Liver (tissue), 9 donors: ENCODE results near the gene PPP3CB. TPM values are rescaled to one million over a fixed set of nuclear protein-coding genes. Genes with fewer than 3 reads are reported as not detected.

Source experiments
- DNase-seq: peaks from one replicate; pipeline ENCODE4 v3.0.0-alpha.2; 2017; ENCODE audit warnings: low spot score
- H3K27ac ChIP-seq, 2 donors: one replicate each; pipeline ENCODE4 v1.7.0; 2013; ENCODE audit warnings: inconsistent platforms in 2 of 2, low read length in 2 of 2, control low read depth in 1 of 2, low read depth in 1 of 2, mild to moderate bottlenecking in 1 of 2
- H3K27me3 ChIP-seq, 4 donors: one replicate each; pipeline versions ENCODE4 v1.6.1 to v1.7.0; 2013; ENCODE audit warnings: low read length in 3 of 4, inconsistent platforms in 1 of 4, mild to moderate bottlenecking in 1 of 4, moderate library complexity in 1 of 4; ENCODE audit not compliant: control insufficient read depth in 4 of 4, insufficient read depth in 4 of 4
- H3K36me3 ChIP-seq, 4 donors: one replicate each; pipeline versions ENCODE4 v1.6.1 to v1.7.0; 2013; ENCODE audit warnings: low read length in 3 of 4, mild to moderate bottlenecking in 3 of 4, low read depth in 1 of 4, moderate library complexity in 1 of 4; ENCODE audit not compliant: control insufficient read depth in 4 of 4, insufficient read depth in 3 of 4
- H3K4me1 ChIP-seq, 4 donors: one replicate each; pipeline versions ENCODE4 v1.6.1 to v1.7.0; 2013; ENCODE audit warnings: low read length in 3 of 4, mild to moderate bottlenecking in 3 of 4, moderate library complexity in 1 of 4; ENCODE audit not compliant: control insufficient read depth in 4 of 4, insufficient read depth in 4 of 4
- H3K4me3 ChIP-seq, 3 donors: one replicate each; pipeline versions ENCODE4 v1.6.1 to v1.7.0; 2013; ENCODE audit warnings: low read length in 3 of 3, control low read depth in 1 of 3, low read depth in 1 of 3, mild to moderate bottlenecking in 1 of 3
- H3K9ac ChIP-seq, 2 donors: one replicate each; pipeline ENCODE4 v1.7.0; 2013; ENCODE audit warnings: low read length in 2 of 2, mild to moderate bottlenecking in 2 of 2, moderate library complexity in 2 of 2, control low read depth in 1 of 2, low read depth in 1 of 2
- H3K9me3 ChIP-seq, 4 donors: one replicate each; pipeline versions ENCODE4 v1.6.1 to v1.7.0; 2013; ENCODE audit warnings: low read length in 3 of 4; ENCODE audit not compliant: control insufficient read depth in 4 of 4
- ATF3 ChIP-seq: IDR thresholded peaks from 2 replicates; pipeline ENCODE4 v1.6.1; 2016; ENCODE audit warnings: antibody characterized with exemption
- CTCF ChIP-seq: fragments of 150-350 bp; IDR thresholded peaks from 2 replicates; pipeline ENCODE4 v1.5.1; 2017; ENCODE audit warnings: improper control_type of control experiment, low read depth, low read length; ENCODE audit not compliant: missing input control
- EGR1 ChIP-seq, 2 donors: IDR thresholded peaks; 2 replicates each; pipeline ENCODE4 v1.6.1; 2016 to 2018; ENCODE audit warnings: antibody characterized with exemption in 2 of 2, low read depth in 2 of 2
- FOXA1 ChIP-seq: IDR thresholded peaks from 2 replicates; pipeline ENCODE4 v1.6.1; 2016; ENCODE audit warnings: antibody characterized with exemption
- FOXA2 ChIP-seq: IDR thresholded peaks from 2 replicates; pipeline ENCODE4 v1.6.1; 2016; ENCODE audit warnings: antibody characterized with exemption
- GABPA ChIP-seq, 2 donors: IDR thresholded peaks in 1 of 2; conservative IDR thresholded peaks in 1 of 2; 2 replicates each; pipeline ENCODE4 v1.6.1; 2016; ENCODE audit warnings: antibody characterized with exemption in 2 of 2, mild to moderate bottlenecking in 1 of 2, moderate library complexity in 1 of 2
- HNF4A ChIP-seq, 2 donors: conservative IDR thresholded peaks; 2 replicates each; pipeline ENCODE4 v1.6.1; 2016; ENCODE audit warnings: antibody characterized with exemption in 2 of 2, mild to moderate bottlenecking in 2 of 2
- HNF4G ChIP-seq: IDR thresholded peaks from 2 replicates; pipeline ENCODE4 v1.6.1; 2016; ENCODE audit warnings: antibody characterized with exemption
- JUND ChIP-seq, 2 donors: IDR thresholded peaks; 2 replicates each; pipeline ENCODE4 v1.6.1; 2016; ENCODE audit warnings: antibody characterized with exemption in 2 of 2
- MAX ChIP-seq: IDR thresholded peaks from 2 replicates; pipeline ENCODE4 v1.6.1; 2016; ENCODE audit warnings: antibody characterized with exemption
- NR2F2 ChIP-seq: IDR thresholded peaks from 2 replicates; pipeline ENCODE4 v1.6.1; 2016; ENCODE audit warnings: antibody characterized with exemption
- RAD21 ChIP-seq, 2 donors: IDR thresholded peaks; 2 replicates each; pipeline ENCODE4 v1.6.1; 2016; ENCODE audit warnings: antibody characterized with exemption in 2 of 2, mild to moderate bottlenecking in 2 of 2
- REST ChIP-seq: IDR thresholded peaks from 2 replicates; pipeline ENCODE4 v1.6.1; 2016; ENCODE audit warnings: antibody characterized with exemption, mild to moderate bottlenecking
- RXRA ChIP-seq, 2 donors: IDR thresholded peaks; 2 replicates each; pipeline ENCODE4 v1.6.1; 2017 to 2018; ENCODE audit warnings: antibody characterized with exemption in 2 of 2, mild to moderate bottlenecking in 1 of 2
- TAF1 ChIP-seq: conservative IDR thresholded peaks from 2 replicates; pipeline ENCODE4 v1.6.1; 2016; ENCODE audit warnings: antibody characterized with exemption, mild to moderate bottlenecking
- YY1 ChIP-seq: IDR thresholded peaks from 2 replicates; pipeline ENCODE4 v1.6.1; 2016; ENCODE audit warnings: antibody characterized with exemption, mild to moderate bottlenecking
- ZBTB33 ChIP-seq: IDR thresholded peaks from 2 replicates; pipeline ENCODE4 v1.6.1; 2016; ENCODE audit warnings: antibody characterized with exemption
- WGBS: extraction: QIAGEN DNeasy Blood & Tissue Kit; methylation state at CpG from one replicate; pipeline ENCODE4 v1.1.7; 2013; 5-methylcytosine and 5-hydroxymethylcytosine counted together
- polyA plus RNA-seq, 2 donors: library from polyadenylated mRNA; stranded (reverse) in 1 of 2; unstranded in 1 of 2; fragments of 200-250 nt in 1 of 2; fragments of >200 nt in 1 of 2; fragmentation: Nextera tagmentation in 1 of 2; extraction: Ambion mirVana in 1 of 2; gene quantifications; one replicate each; pipeline versions ENCODE4 v1.2.1 to v1.2.3, GENCODE V29; 2013 to 2015
- total RNA-seq, 2 donors: library from RNA; depleted of rRNA; stranded (reverse); fragments of >200 nt; gene quantifications; one replicate each; pipeline ENCODE4 v1.2.3, GENCODE V29; 2014
- donor health status: healthy.
- donor health status: healthy.
- donor health status: healthy.
- donor health status: healthy.
- donor health status: healthy.

The PPP3CB gene
- total and polyA plus RNA-seq, 4 donors = 5.7 to 22.4 (median 11.4) TPM

GRCh38 chr10:73410897-73411296 lies 84.9 kb downstream of the PPP3CB start:
- DNase-seq = no peak
- H3K27me3 ChIP-seq = no peaks in the 10 kb centered on the region
- TF ChIP-seq REST (no peak), HNF4G (no peak), RXRA (IDR thresholded peaks at IDR 0.05) (no peak), ATF3 (no peak), CTCF (no peak), GABPA (IDR thresholded peaks at IDR 0.05 in 1 of 2, conservative IDR thresholded peaks at IDR 0.05 in 1 of 2) (no peak), TAF1 (no peak), EGR1 (IDR thresholded peaks at IDR 0.05; ENCODE audit: low read depth in 2 of 2) (no peak), FOXA2 (no peak), MAX (no peak), ZBTB33 (no peak), RAD21 (IDR thresholded peaks at IDR 0.05) (no peak), YY1 (no peak), NR2F2 (no peak), JUND (IDR thresholded peaks at IDR 0.05) (no peak), FOXA1 (no peak), HNF4A (conservative IDR thresholded peaks at IDR 0.05) (no peak)
- H3K4me3 ChIP-seq = no peak overlapping the region
- peaks cover 0 to 3% (median under 1%) of the 10 kb centered on the region in 4 donors for H3K36me3 ChIP-seq
- H3K4me1 ChIP-seq = peaks cover 8 to 16% (median 13%) of the 10 kb centered on the region in 4 donors
- WGBS = 95% methylated on average over 1 of the region's 1 CpG
- H3K27ac ChIP-seq = no peak overlapping the region
- no peak overlapping the region for H3K9ac ChIP-seq
- H3K9me3 ChIP-seq = no peaks in the 10 kb centered on the region
